ENCODE data around the gene ADAMTSL1.

The ADAMTSL1 gene

DNA sequence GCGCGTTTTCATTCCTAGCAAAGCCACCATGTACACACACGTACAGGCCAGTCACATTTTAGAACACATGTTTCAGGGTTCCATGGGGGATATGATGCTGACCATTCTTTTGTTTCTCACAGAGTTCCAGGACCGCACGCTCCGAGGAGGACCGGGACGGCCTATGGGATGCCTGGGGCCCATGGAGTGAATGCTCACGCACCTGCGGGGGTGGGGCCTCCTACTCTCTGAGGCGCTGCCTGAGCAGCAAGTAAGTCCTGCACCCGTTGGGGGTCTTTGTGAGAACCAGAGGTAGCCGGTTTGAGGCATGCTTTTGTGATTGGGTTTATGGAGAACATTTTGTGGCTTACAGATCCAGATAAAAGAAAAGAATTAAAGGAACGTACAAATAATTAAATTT, 30.8 kb downstream of the ADAMTSL1 start:
- DNase-seq (no peak), ATAC-seq (no peak)
- Mint-ChIP-seq H3K9me3 (no peaks in the 10 kb centered on the region), H3K27me3 (no peaks in the 10 kb centered on the region), H3K27ac (no peak overlapping the region), H3K4me1 (no peaks in the 10 kb centered on the region), H3K4me3 (no peak overlapping the region)

- DNase-seq = no peak
- H3K27me3 Mint-ChIP-seq = no peaks in the 10 kb centered on the region
- H3K4me3 Mint-ChIP-seq = no peak overlapping the region
- H3K27ac Mint-ChIP-seq = no peak overlapping the region
- no peaks in the 10 kb centered on the region for H3K9me3 Mint-ChIP-seq
- H3K4me1 Mint-ChIP-seq = no peaks in the 10 kb centered on the region
- ATAC-seq = no peak
Observed at GRCh38 chr9:18507151-18507550, 33.2 kb downstream of the ADAMTSL1 start.

DNA sequence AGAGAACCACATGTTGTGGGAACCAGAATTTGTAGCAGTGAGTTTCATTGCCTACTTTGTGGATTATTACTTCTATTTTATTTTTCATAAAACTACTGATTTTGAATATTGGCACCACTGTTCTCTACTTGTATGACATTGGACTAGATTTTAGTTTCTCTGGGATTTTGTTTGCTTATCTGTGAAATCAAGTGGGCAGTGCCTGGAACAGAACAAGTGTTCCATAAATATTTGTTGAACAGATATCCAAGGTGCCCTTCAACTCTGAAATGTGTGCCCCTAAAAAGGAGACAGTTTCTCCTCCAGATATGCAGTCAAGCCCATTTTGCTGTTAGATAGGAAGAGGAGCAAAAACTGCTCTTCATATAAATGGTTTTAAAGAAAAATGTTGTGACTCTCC, 42.6 kb downstream of the ADAMTSL1 start:
- Mint-ChIP-seq H3K4me3 (no peak overlapping the region), H3K4me1 (no peaks in the 10 kb centered on the region), H3K27ac (no peak overlapping the region), H3K27me3 (no peaks in the 10 kb centered on the region), H3K9me3 (peaks cover 0 to 5% of the 10 kb centered on the region in 2 donors)
- DNase-seq = no peak
- no peak for ATAC-seq

DNA sequence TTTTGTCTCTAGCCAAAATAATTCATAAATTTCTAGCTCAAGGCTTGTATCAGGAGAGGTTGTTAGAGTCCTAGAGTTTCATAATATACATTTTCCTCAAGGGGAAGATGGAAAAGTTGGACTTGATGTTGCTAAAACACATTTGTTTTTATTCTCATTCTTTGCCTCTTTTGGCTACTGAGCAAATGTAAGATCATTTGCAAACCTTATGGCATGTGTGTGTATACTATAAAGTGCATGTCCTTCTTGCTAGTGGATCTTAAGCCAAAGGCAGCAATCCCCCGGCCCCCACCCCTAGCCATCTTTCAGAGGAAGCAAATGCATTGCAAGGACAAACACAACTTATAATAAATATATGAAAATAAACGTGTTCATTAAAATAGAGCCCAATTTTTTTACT, 43.0 kb downstream of the ADAMTSL1 start:
- H3K9me3 Mint-ChIP-seq = peaks cover 0 to 5% of the 10 kb centered on the region in 2 donors
- H3K4me3 Mint-ChIP-seq = no peak overlapping the region
- H3K4me1 Mint-ChIP-seq = no peaks in the 10 kb centered on the region
- no peak overlapping the region for H3K27ac Mint-ChIP-seq
- ATAC-seq (no peak), DNase-seq (no peak)
- H3K27me3 Mint-ChIP-seq = no peaks in the 10 kb centered on the region

DNA sequence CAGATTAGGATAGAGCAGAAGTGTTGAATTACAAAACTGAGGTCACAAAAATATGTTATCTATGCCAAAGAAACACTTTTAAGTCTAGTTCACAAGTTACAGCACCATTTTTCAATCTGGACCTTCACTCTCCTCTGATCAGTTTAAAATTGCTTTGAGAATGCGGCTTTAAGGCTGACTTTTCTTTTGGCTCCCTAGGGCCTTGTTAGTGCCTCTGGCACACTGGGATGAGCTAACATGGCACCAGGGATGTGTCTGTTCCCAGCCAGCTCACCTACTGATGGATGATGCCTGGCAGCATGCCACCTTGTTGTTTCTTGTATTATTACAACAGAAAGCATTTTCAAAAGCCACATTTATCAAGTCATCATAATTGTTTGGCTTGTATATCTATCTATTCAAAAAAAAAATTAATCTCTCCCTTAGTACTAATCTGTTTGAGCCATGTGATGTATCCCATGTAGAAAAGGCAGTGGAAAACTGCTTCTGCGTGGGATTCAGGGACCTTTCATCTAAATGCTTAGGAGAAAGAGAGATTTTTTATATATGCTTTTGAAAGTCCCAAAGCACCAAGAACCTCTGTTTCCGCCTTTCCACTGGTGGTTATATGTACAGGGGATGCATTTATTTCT, 46.6 kb downstream of the ADAMTSL1 start:
- H3K9me3 Mint-ChIP-seq = peaks cover 0 to 5% of the 10 kb centered on the region in 2 donors
- H3K4me3 Mint-ChIP-seq = no peak overlapping the region
- H3K27ac Mint-ChIP-seq = no peak overlapping the region
- DNase-seq (no peak), ATAC-seq (no peak)
- no peaks in the 10 kb centered on the region for H3K4me1 Mint-ChIP-seq
- H3K27me3 Mint-ChIP-seq = no peaks in the 10 kb centered on the region

GRCh38 chr9:18526685-18527084, 52.7 kb downstream of the ADAMTSL1 start:
- no peak overlapping the region for H3K4me3 Mint-ChIP-seq
- H3K27ac Mint-ChIP-seq = no peak overlapping the region
- H3K27me3 Mint-ChIP-seq = peaks cover 9% of the 10 kb centered on the region
- ATAC-seq (no peak), DNase-seq (no peak)
- H3K4me1 Mint-ChIP-seq = no peaks in the 10 kb centered on the region
- no peaks in the 10 kb centered on the region for H3K9me3 Mint-ChIP-seq

DNA sequence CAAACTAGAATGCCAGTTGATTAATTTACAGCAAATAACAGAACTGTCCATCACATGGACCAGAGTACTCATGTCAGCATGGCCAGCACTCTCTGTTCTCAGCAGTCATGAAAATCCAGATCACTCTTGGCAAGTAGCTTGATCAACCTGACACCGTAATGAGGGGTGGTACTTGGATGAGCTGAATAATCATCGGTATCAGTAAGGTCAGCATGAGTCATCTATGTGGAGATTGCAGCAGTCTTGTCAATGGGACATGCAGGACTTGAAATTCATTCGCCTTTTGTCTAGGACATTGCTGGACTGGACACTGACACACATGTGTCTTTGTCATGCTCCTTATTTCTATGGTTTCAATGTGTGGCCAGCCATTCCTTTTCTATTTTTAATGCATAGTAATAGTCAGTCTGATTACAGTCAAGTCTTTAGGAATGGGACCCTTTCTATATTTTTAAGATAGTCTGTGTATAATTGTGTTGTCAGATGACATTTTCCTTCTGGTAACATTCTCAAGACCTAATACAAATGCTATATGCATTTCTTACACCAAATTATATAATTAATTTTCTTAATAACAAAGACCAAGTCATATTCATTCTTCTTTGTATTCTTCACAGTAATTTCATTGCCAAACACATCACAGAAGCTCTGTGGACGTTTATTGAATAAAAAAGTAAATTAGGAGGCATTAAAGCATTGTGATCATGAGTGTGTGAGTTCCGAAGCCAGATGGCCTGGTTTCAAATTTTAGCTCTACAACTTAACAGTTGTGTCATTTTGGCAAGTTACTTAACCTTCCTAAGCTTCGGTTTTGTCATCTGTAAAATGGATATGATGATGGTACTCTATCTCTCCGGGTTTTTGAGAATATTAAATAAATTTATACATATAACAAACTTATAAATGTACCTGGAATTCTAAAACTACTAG, 57.4 kb downstream of the ADAMTSL1 start:
- H3K9me3 Mint-ChIP-seq = peaks cover 13 to 24% of the 10 kb centered on the region in 2 donors
- no peak for ATAC-seq
- DNase-seq = no peak

DNA sequence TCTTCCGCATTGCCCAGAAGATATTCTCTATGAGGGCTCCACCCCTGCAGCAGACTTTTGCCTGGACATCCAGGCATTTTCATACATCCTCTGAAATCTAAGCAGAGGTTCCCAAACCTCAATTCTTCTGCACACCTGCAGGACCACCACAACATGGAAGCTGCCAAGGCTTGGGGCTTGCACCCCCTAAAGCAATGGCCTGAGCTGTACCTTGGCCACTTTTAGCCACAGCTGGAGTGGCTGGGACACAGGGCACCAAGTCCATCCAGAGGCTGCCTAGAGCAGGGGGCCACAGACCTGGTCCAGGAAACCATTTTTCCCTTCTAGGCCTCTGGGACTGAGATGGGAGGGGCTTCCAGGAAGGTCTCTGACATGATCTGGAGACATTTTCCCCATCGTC, 60.7 kb downstream of the ADAMTSL1 start:
- Mint-ChIP-seq H3K4me3 (no peak overlapping the region), H3K27me3 (no peaks in the 10 kb centered on the region), H3K9me3 (peaks cover 13 to 36% of the 10 kb centered on the region in 2 donors), H3K27ac (no peak overlapping the region), H3K4me1 (no peaks in the 10 kb centered on the region)
- ATAC-seq = no peak
- DNase-seq = no peak

More for the DNA sequence above, 57.4 kb downstream of the ADAMTSL1 start:
- no peak overlapping the region for H3K27ac Mint-ChIP-seq
- no peaks in the 10 kb centered on the region for H3K4me1 Mint-ChIP-seq
- peaks cover 9% of the 10 kb centered on the region for H3K27me3 Mint-ChIP-seq
- H3K4me3 Mint-ChIP-seq = no peak overlapping the region

DNA sequence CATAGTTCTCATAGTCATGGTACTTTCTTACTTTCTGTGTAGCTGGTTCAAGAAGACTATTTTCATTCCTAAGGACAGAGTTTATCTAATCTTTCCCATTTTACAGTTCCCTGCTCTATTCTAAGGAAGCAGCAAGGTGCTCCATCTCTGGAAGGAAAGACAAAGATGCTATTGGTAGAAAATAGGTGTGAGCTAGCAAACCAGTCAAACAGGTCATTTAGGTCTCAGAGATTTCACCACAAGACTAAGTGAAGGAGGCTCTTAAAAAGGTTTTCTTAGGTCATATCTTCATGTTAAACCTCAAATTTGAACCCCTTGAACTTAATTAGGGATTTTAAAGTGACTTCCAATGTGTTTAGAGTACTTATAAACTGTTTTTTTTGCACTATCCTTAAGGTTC, 62.6 kb downstream of the ADAMTSL1 start:
- H3K9me3 Mint-ChIP-seq = peaks cover 13 to 36% of the 10 kb centered on the region in 2 donors
- no peak for ATAC-seq
- no peak for DNase-seq
- no peaks in the 10 kb centered on the region for H3K27me3 Mint-ChIP-seq
- no peaks in the 10 kb centered on the region for H3K4me1 Mint-ChIP-seq
- H3K27ac Mint-ChIP-seq = no peak overlapping the region
- H3K4me3 Mint-ChIP-seq = no peak overlapping the region

DNA sequence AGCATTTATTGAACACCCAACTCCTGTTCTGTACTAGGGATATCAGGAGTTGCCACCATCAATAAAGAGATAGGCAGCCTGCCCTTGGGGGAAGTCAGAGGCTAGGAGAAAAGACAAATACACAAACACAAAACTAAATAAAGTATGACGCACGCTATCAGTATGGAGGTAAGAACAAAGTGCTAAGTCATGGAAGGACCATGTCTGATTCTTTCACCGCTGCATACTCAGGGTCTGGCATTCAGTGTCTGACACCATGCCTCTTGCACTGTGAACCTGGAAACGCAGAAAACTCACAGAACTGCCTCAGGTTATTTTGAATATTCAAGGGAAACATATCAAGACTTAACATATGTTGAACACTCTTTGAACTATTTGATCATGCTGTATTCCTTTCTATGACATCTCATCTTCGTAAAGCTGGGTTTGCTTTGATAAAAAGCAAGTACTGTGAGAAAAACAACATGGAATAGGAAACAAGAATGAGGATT, 65.3 kb downstream of the ADAMTSL1 start:
- Mint-ChIP-seq H3K9me3 (peaks cover 4 to 25% of the 10 kb centered on the region in 2 donors), H3K27ac (no peak overlapping the region), H3K4me1 (no peaks in the 10 kb centered on the region), H3K27me3 (no peaks in the 10 kb centered on the region), H3K4me3 (no peak overlapping the region)
- DNase-seq (no peak), ATAC-seq (no peak)

GRCh38 chr9:18542837-18543405, 69.0 kb downstream of the ADAMTSL1 start:
- Mint-ChIP-seq H3K4me1 (no peaks in the 10 kb centered on the region), H3K27me3 (no peaks in the 10 kb centered on the region)
- no peak for ATAC-seq

DNA sequence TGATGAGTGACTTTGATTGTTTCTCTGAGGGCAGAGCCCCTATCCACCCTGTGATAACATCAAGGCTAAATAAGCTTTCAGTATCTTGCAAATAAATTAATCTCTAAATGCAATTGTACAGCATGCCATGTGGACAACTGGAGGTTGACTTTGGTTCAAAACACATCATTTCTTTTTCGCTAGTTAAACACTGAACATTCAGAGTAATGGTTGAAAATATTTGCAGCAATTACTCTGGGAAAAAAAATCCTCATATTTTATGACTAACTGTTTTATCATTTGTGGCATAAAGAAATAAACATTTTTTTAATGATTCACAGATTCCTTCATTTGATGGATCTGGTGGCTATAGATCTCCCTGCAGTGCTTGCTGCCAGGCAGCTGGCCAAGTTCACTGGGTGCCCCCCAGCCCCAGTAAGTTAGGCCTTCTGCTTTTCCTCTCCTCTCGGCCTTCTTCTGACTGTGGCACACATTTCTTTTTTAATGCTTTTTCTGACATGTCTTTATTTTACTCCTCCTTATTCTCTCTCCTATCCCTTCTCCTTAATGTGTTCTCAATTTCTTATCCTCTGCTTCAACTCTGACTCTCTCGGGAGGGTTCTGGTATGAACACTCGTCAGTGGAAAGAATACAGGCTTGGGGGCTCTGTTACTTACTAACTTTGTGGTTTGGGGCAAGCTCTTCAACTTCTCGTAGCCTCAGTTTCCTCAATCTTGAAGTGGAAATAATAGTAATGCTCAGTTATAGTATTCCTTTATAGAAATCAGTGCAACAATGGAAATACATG, 69.6 kb downstream of the ADAMTSL1 start:
- no peaks in the 10 kb centered on the region for H3K9me3 Mint-ChIP-seq
- DNase-seq (no peak), ATAC-seq (no peak)
- H3K27ac Mint-ChIP-seq = no peak overlapping the region
- no peaks in the 10 kb centered on the region for H3K4me1 Mint-ChIP-seq
- H3K4me3 Mint-ChIP-seq = no peak overlapping the region
- H3K27me3 Mint-ChIP-seq = no peaks in the 10 kb centered on the region

More at GRCh38 chr9:18542837-18543405, 69.0 kb downstream of the ADAMTSL1 start:
- peaks cover 0 to 6% of the 10 kb centered on the region in 2 donors for H3K9me3 Mint-ChIP-seq
- no peak overlapping the region for H3K4me3 Mint-ChIP-seq
- no peak for DNase-seq
- H3K27ac Mint-ChIP-seq = no peak overlapping the region

GRCh38 chr9:18544456-18544855, 70.5 kb downstream of the ADAMTSL1 start:
- Mint-ChIP-seq H3K9me3 (no peaks in the 10 kb centered on the region), H3K4me1 (no peaks in the 10 kb centered on the region), H3K27me3 (no peaks in the 10 kb centered on the region), H3K27ac (no peak overlapping the region), H3K4me3 (no peak overlapping the region)
- ATAC-seq = no peak
- no peak for DNase-seq

GRCh38 chr9:18545636-18546360, 71.8 kb downstream of the ADAMTSL1 start:
- Mint-ChIP-seq H3K27me3 (no peaks in the 10 kb centered on the region), H3K4me3 (no peak overlapping the region), H3K9me3 (no peaks in the 10 kb centered on the region), H3K4me1 (no peaks in the 10 kb centered on the region), H3K27ac (no peak overlapping the region)
- ATAC-seq (no peak), DNase-seq (no peak)

DNA sequence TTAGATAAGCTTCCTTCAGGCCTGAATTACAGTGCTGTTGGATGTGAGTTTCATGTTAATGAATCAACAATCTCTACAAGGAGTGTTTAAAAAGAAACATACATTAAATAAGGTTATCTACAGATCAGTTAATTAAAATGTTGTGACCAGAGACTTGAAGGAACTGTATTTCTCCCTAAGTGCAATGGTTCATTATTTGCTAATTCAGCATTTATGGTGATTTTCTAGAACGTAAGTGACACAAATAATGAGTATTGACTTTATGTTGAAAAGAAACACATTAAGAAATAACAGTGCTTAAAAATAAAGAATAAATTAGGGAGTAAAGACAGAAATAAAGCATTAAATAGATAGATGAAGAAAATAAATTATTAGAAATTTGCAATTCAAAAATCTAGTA, 74.5 kb downstream of the ADAMTSL1 start:
- DNase-seq (no peak), ATAC-seq (no peak)
- Mint-ChIP-seq H3K27ac (no peak overlapping the region), H3K9me3 (no peaks in the 10 kb centered on the region), H3K27me3 (no peaks in the 10 kb centered on the region), H3K4me1 (no peaks in the 10 kb centered on the region), H3K4me3 (no peak overlapping the region)
